SK-N-SH (cell line): ENCODE results near the gene ELOA2. TPM values are rescaled to one million over a fixed set of nuclear protein-coding genes. Genes with fewer than 3 reads are reported as not detected.
"Not testable (repeated sequence)": the region's sequence is repeated elsewhere in the genome, so short reads cannot be mapped to it uniquely, and the experiment has no call there.

ENCODE experiments used
- CTCF ChIA-PET: fragments of 300-600, 350-600 bp; formaldehyde crosslinking; extraction: SDS; loops from one replicate; lab custom pipeline; 2021; lab: Yijun Ruan, JAX
- POLR2A ChIA-PET: fragments of 350-600 bp; sonication (Branson Sonifier 250); formaldehyde crosslinking; extraction: SDS; loops from one replicate; lab custom pipeline; 2020; ENCODE audit warnings: antibody characterized with exemption, inconsistent platforms; lab: Yijun Ruan, JAX
- DNase-seq: peaks from one replicate; pipeline ENCODE4 v3.0.0; 2012
- H2AFZ ChIP-seq: fragments of 200-600 bp; sonication (generic); 2 replicates; pipeline ENCODE4 v1.8.1; 2016; ENCODE audit warnings: antibody characterized with exemption, mild to moderate bottlenecking, low read depth
- H3F3A ChIP-seq: fragments of 200-600 bp; sonication (generic); replicated peaks from 2 replicates; pipeline ENCODE3; 2016; ENCODE audit warnings: antibody characterized with exemption, mild to moderate bottlenecking; ENCODE audit not compliant: insufficient read depth
- H3K27ac ChIP-seq, 2 experiments: fragments of 200-500 bp in 1 of 2; fragments of 200-600 bp in 1 of 2; sonication (Bioruptor generic) in 1 of 2; sonication (generic), shearing (Covaris generic) in 1 of 2; 2 replicates each; pipeline versions ENCODE4 v1.5.1 to v1.6.1; 2014 to 2016; ENCODE audit warnings: low read depth in 2 of 2, inconsistent platforms in 1 of 2, low read length in 1 of 2, mild to moderate bottlenecking in 1 of 2, mixed read lengths in 1 of 2
- H3K27me3 ChIP-seq: fragments of 200-600 bp; sonication (generic), shearing (Covaris generic); 2 replicates; pipeline ENCODE4 v1.6.1; 2016; ENCODE audit warnings: mixed run types; ENCODE audit not compliant: insufficient read depth
- H3K36me3 ChIP-seq, 2 experiments: fragments of 200-500 bp in 1 of 2; fragments of 200-600 bp in 1 of 2; sonication (Bioruptor generic) in 1 of 2; sonication (generic) in 1 of 2; replicated peaks in 1 of 2; 2 replicates each; pipeline versions ENCODE3 to v1.5.1; 2014 to 2016; ENCODE audit warnings: low read length in 1 of 2, mild to moderate bottlenecking in 1 of 2; ENCODE audit not compliant: insufficient read depth in 2 of 2, control insufficient read depth in 1 of 2
- H3K4me1 ChIP-seq, 2 experiments: fragments of 200-500 bp in 1 of 2; fragments of 200-600 bp in 1 of 2; sonication (Bioruptor generic) in 1 of 2; sonication (generic), shearing (Covaris generic) in 1 of 2; 2 replicates each; pipeline versions ENCODE4 v1.5.1 to v1.6.1; 2014 to 2016; ENCODE audit warnings: low read depth in 1 of 2, low read length in 1 of 2, mixed run types in 1 of 2; ENCODE audit not compliant: insufficient read depth in 2 of 2, control insufficient read depth in 1 of 2
- H3K4me2 ChIP-seq: fragments of 200-600 bp; sonication (generic), shearing (Covaris generic); 2 replicates; pipeline ENCODE4 v1.6.1; 2017; ENCODE audit warnings: mixed run types
- H3K4me3 ChIP-seq, 2 experiments: fragments of 200-500 bp in 1 of 2; fragments of 200-600 bp in 1 of 2; sonication (Bioruptor generic) in 1 of 2; sonication (generic), shearing (Covaris generic) in 1 of 2; 2 replicates each; pipeline versions ENCODE4 v1.5.1 to v1.8.1; 2014 to 2016; ENCODE audit warnings: low read depth in 2 of 2, inconsistent platforms in 1 of 2, low read length in 1 of 2, mild to moderate bottlenecking in 1 of 2, mixed read lengths in 1 of 2, moderate library complexity in 1 of 2
- H3K79me2 ChIP-seq: fragments of 200-600 bp; sonication (generic); 2 replicates; pipeline ENCODE4 v1.8.1; 2017; ENCODE audit warnings: mild to moderate bottlenecking; ENCODE audit not compliant: insufficient read depth
- H3K9ac ChIP-seq: fragments of 200-600 bp; sonication (generic); 2 replicates; pipeline ENCODE4 v1.6.1; 2017; ENCODE audit warnings: mixed run types
- H3K9me2 ChIP-seq: fragments of 200-600 bp; sonication (generic); 2 replicates; pipeline ENCODE4 v1.6.1; 2017; ENCODE audit warnings: mixed run types
- H3K9me3 ChIP-seq: fragments of 200-600 bp; sonication (generic); 2 replicates; pipeline ENCODE4 v1.6.1; 2017; ENCODE audit warnings: mixed run types, mild to moderate bottlenecking, moderate library complexity
- H4K20me1 ChIP-seq: fragments of 200-600 bp; sonication (generic); 2 replicates; pipeline ENCODE4 v1.6.1; 2017; ENCODE audit warnings: mild to moderate bottlenecking, mixed run types; ENCODE audit not compliant: insufficient read depth
- WGBS: methylation state at CpG from one replicate; pipeline ENCODE4 v1.1.6; 2017; ENCODE audit warnings: low lambda C conversion rate; 5-methylcytosine and 5-hydroxymethylcytosine counted together
- polyA plus RNA-seq, 3 experiments: library from polyadenylated mRNA; depleted of rRNA; stranded (reverse); fragments of >200 nt; gene quantifications; 2 replicates each; pipeline ENCODE4 v1.2.3, GENCODE V29; 2012

Gene ELOA2
- polyA plus RNA-seq, 1 of the 3 experiments (the other 2 are of a cell fraction), result not detected

- H4K20me1 ChIP-seq, H3K36me3 ChIP-seq, H2AFZ ChIP-seq, H3K4me1 ChIP-seq, H3K9me2 ChIP-seq, H3K27me3 ChIP-seq, POLR2A ChIA-PET, H3K27ac ChIP-seq, DNase-seq, H3F3A ChIP-seq, H3K4me2 ChIP-seq, H3K79me2 ChIP-seq, CTCF ChIA-PET, H3K4me3 ChIP-seq, H3K9ac ChIP-seq, H3K9me3 ChIP-seq: not testable (repeated sequence)
- WGBS, result 82% methylated on average over 9 of the region's 29 CpGs
These were observed 12.6 kb downstream of the ELOA2 start for GRCh38 chr18:47022821-47023220.

GRCh38 chr18:47020757-47021156 is 14.7 kb downstream of the ELOA2 start:
- not testable (repeated sequence) for H3K9ac ChIP-seq

DNA sequence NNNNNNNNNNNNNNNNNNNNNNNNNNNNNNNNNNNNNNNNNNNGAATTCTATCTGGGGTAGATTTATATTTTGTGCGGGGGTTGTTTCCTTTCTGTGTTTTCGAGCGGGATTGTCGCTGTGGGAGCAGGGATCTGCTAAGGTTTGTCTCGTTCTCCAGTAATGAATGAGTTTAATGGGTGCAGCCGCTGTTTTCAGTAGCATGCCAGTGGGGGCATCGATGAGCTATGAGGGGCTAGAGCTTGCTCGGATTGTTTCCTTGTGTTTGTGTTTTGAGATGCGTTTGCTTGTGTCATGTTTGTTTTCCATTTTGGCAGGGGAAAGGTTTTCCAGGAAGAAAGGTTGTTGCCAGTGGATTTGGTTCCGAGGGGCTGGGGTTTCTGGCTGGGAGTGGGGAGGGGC is 15.6 kb downstream of the ELOA2 start:
- H3K27me3 ChIP-seq, H2AFZ ChIP-seq, H3K4me3 ChIP-seq, H3K4me2 ChIP-seq, H3K9ac ChIP-seq, H4K20me1 ChIP-seq, H3K36me3 ChIP-seq, H3K9me3 ChIP-seq, H3K79me2 ChIP-seq, DNase-seq, H3K4me1 ChIP-seq, CTCF ChIA-PET, H3K9me2 ChIP-seq, H3K27ac ChIP-seq, POLR2A ChIA-PET, H3F3A ChIP-seq: not testable (repeated sequence)
- WGBS, result no CpG with 5 or more reads among the region's 10 CpGs

More at GRCh38 chr18:47020757-47021156, 14.7 kb downstream of the ELOA2 start:
- H3K27ac ChIP-seq, CTCF ChIA-PET, H3K4me3 ChIP-seq, H3F3A ChIP-seq, H3K79me2 ChIP-seq, H3K27me3 ChIP-seq, H2AFZ ChIP-seq, H3K4me2 ChIP-seq, DNase-seq, H3K9me3 ChIP-seq, H3K9me2 ChIP-seq, POLR2A ChIA-PET, H3K36me3 ChIP-seq, H3K4me1 ChIP-seq, H4K20me1 ChIP-seq: not testable (repeated sequence)
- no CpG with 5 or more reads among the region's 19 CpGs for WGBS

Other genes starting within 250 kb of the ELOA2 start
- 5.1 and 9.0 TPM in 2 replicates for gene PIAS2, start 118.1 kb downstream of the ELOA2 start, polyA plus RNA-seq (2012; rRNA removed)
- 6.5 and 8.2 TPM in 2 replicates for gene KATNAL2, start 118.0 kb downstream of the ELOA2 start, polyA plus RNA-seq (2012; rRNA removed)
- 10.5 and 10.6 TPM in 2 replicates for gene HDHD2, start 114.9 kb upstream of the ELOA2 start, polyA plus RNA-seq (2012; rRNA removed)
- 10.7 and 13.7 TPM in 2 replicates for gene IER3IP1, start 140.7 kb upstream of the ELOA2 start, polyA plus RNA-seq (2012; rRNA removed)
- not detected in 2 replicates for gene SKOR2, start 216.0 kb upstream of the ELOA2 start, polyA plus RNA-seq (2012; rRNA removed)